HCT116 (cell line): ENCODE results near the gene ZNHIT6. TPM values are rescaled to one million over a fixed set of nuclear protein-coding genes. Genes with fewer than 3 reads are reported as not detected.

Source experiments
- ATAC-seq: fragments of 200-7000 bp; cut with Tn5 transposase; 2 replicates; pipeline ENCODE4 v1.9.1; 2020; ENCODE audit warnings: mild to moderate bottlenecking, moderate library complexity
- BruUV-seq: library from RNA; stranded (reverse); fragments of 400-500 nt; replicated peaks from 2 replicates; lab custom pipeline; 2021; lab: Mats Ljungman, UMichigan
- CTCF ChIA-PET: fragments of 300-600 bp; sonication (Branson Sonifier 250); formaldehyde crosslinking; loops from one replicate; lab custom pipeline; 2021; ENCODE audit warnings: antibody characterized with exemption; lab: Charles Lee
- POLR2A ChIA-PET: fragments of 300-600, 350-600 bp; sonication (Branson Sonifier 250); formaldehyde crosslinking; loops from one replicate; lab custom pipeline; 2021; ENCODE audit warnings: antibody characterized with exemption; lab: Charles Lee
- RAD21 ChIA-PET, 2 experiments: fragments of 300-600 bp; sonication (Branson Sonifier 250); formaldehyde crosslinking; loops; one replicate each; lab custom pipeline; 2023; ENCODE audit warnings: low total read pairs in 2 of 2; ENCODE audit not compliant: uncharacterized antibody in 2 of 2, unreplicated experiment in 2 of 2, low non-redundant PET in 1 of 2; lab: Charles Lee
- DNase-seq: peaks from one replicate; pipeline ENCODE4 v3.0.0-alpha.2; 2010; ENCODE audit warnings: low read depth, low spot score
- H2AFZ ChIP-seq: fragments of 200-600 bp; shearing (Covaris generic), sonication (generic); 2 replicates; pipeline ENCODE4 v1.6.1; 2017; ENCODE audit warnings: low read depth, mixed run types, mixed read lengths, antibody characterized with exemption, low read length; ENCODE audit not compliant: poor library complexity, severe bottlenecking
- H3K27ac ChIP-seq: 2 replicates; pipeline ENCODE4 v1.5.1; 2012; ENCODE audit warnings: low read depth, low read length
- H3K27me3 ChIP-seq: fragments of 200-600 bp; sonication (generic); 2 replicates; pipeline ENCODE4 v1.6.1; 2016; ENCODE audit warnings: mixed run types, low read length, mixed read lengths; ENCODE audit not compliant: insufficient read depth
- H3K36me3 ChIP-seq, 2 experiments: fragments of 200-500 bp in 1 of 2; fragments of 200-600 bp in 1 of 2; sonication (Bioruptor generic) in 1 of 2; sonication (generic) in 1 of 2; 2 replicates each; pipeline versions ENCODE4 v1.5.1 to v1.6.1; 2014 to 2016; ENCODE audit warnings: low read length in 2 of 2, inconsistent platforms in 1 of 2, mixed read lengths in 1 of 2, mixed run types in 1 of 2; ENCODE audit not compliant: insufficient read depth in 2 of 2, control insufficient read depth in 1 of 2
- H3K4me1 ChIP-seq, 2 experiments: fragments of 200-600 bp in 1 of 2; sonication (generic) in 1 of 2; 2 replicates each; pipeline versions ENCODE4 v1.5.1 to v1.6.1; 2012 to 2017; ENCODE audit warnings: low read length in 2 of 2, inconsistent platforms in 1 of 2, mild to moderate bottlenecking in 1 of 2, mixed read lengths in 1 of 2, mixed run types in 1 of 2, moderate library complexity in 1 of 2; ENCODE audit not compliant: insufficient read depth in 2 of 2, control insufficient read depth in 1 of 2
- H3K4me2 ChIP-seq: fragments of 200-600 bp; sonication (generic); 2 replicates; pipeline ENCODE4 v1.6.1; 2017; ENCODE audit warnings: mixed run types, low read length, mixed read lengths
- H3K4me3 ChIP-seq, 2 experiments: fragments of 200-600 bp in 1 of 2; sonication (generic) in 1 of 2; replicated peaks in 1 of 2; 2 replicates each; pipeline ENCODE4 v1.5.1; 2011 to 2016; ENCODE audit warnings: low read length in 2 of 2, control low read depth in 1 of 2, low read depth in 1 of 2, mild to moderate bottlenecking in 1 of 2, mixed read lengths in 1 of 2, mixed run types in 1 of 2
- H3K79me2 ChIP-seq: fragments of 200-600 bp; sonication (generic); 2 replicates; pipeline ENCODE4 v1.6.1; 2017; ENCODE audit warnings: mild to moderate bottlenecking, mixed run types, low read length, moderate library complexity, mixed read lengths; ENCODE audit not compliant: insufficient read depth
- H3K9ac ChIP-seq: fragments of 200-600 bp; sonication (generic); 2 replicates; pipeline ENCODE4 v1.6.1; 2016; ENCODE audit warnings: low read length, mixed read lengths
- H3K9me2 ChIP-seq: fragments of 200-600 bp; sonication (generic), shearing (Covaris generic); 2 replicates; pipeline ENCODE4 v1.6.1; 2017; ENCODE audit warnings: mixed run types, mild to moderate bottlenecking, moderate library complexity; ENCODE audit not compliant: insufficient read depth
- H3K9me3 ChIP-seq, 2 experiments: fragments of 200-500 bp in 1 of 2; fragments of 200-600 bp in 1 of 2; sonication (Bioruptor generic) in 1 of 2; sonication (generic) in 1 of 2; 2 replicates each; pipeline ENCODE4 v1.6.1; 2014 to 2017; ENCODE audit warnings: low read length in 2 of 2, mixed read lengths in 2 of 2, inconsistent platforms in 1 of 2, low read depth in 1 of 2, mild to moderate bottlenecking in 1 of 2, mixed run types in 1 of 2, moderate library complexity in 1 of 2; ENCODE audit not compliant: control insufficient read depth in 1 of 2, insufficient read depth in 1 of 2
- H4K20me1 ChIP-seq: fragments of 200-600 bp; sonication (generic), shearing (Covaris generic); 2 replicates; pipeline ENCODE4 v1.6.1; 2017; ENCODE audit warnings: mixed run types, mild to moderate bottlenecking, moderate library complexity; ENCODE audit not compliant: insufficient read depth
- ATF3 ChIP-seq: IDR thresholded peaks from 2 replicates; pipeline ENCODE4 v1.6.1; 2012
- EZH2 ChIP-seq: fragments of 200-600 bp; sonication (generic); IDR thresholded peaks from 2 replicates; pipeline ENCODE4 v1.6.1; 2017; ENCODE audit warnings: antibody characterized with exemption, mixed run types
- EZH2phosphoT487 ChIP-seq: fragments of 200-600 bp; IDR thresholded peaks from 2 replicates; pipeline ENCODE4 v1.6.1; 2018; ENCODE audit warnings: antibody characterized with exemption, borderline replicate concordance
- POLR2A ChIP-seq: IDR thresholded peaks from 2 replicates; pipeline ENCODE4 v1.7.0; 2011; ENCODE audit warnings: borderline replicate concordance; ENCODE audit not compliant: insufficient read depth, insufficient read length; ENCODE audit errors: extremely low read depth
- RAD21 ChIP-seq: IDR thresholded peaks from 2 replicates; pipeline ENCODE4 v1.6.1; 2012; ENCODE audit warnings: low read depth, mild to moderate bottlenecking
- SIN3A ChIP-seq: IDR thresholded peaks from 2 replicates; pipeline ENCODE4 v1.6.1; 2012; ENCODE audit warnings: low read depth
- SP1 ChIP-seq: IDR thresholded peaks from 2 replicates; pipeline ENCODE4 v1.6.1; 2012; ENCODE audit warnings: low read depth
- TCF7L2 ChIP-seq: IDR thresholded peaks from 2 replicates; pipeline ENCODE4 v1.7.0; 2011; ENCODE audit warnings: borderline replicate concordance, inconsistent platforms; ENCODE audit not compliant: insufficient read depth, insufficient read length; ENCODE audit errors: extremely low read depth
- YY1 ChIP-seq: IDR thresholded peaks from 2 replicates; pipeline ENCODE4 v1.6.1; 2011; ENCODE audit warnings: low read length, low read depth, moderate library complexity, mild to moderate bottlenecking; ENCODE audit not compliant: insufficient replicate concordance; ENCODE audit errors: extremely low read depth
- ZBTB33 ChIP-seq: IDR thresholded peaks from 2 replicates; pipeline ENCODE4 v1.6.1; 2011; ENCODE audit warnings: mild to moderate bottlenecking, low read length, moderate library complexity; ENCODE audit not compliant: insufficient replicate concordance; ENCODE audit errors: extremely low read depth
- ZFX ChIP-seq: fragments of 450-650 bp; IDR thresholded peaks from 2 replicates; pipeline ENCODE4 v1.6.1; 2017
- intact Hi-C: fragments of 100-400 bp; cut with micrococcal nuclease; formaldehyde crosslinking; loops from 2 replicates; pipeline ENCODE4 v1.10.0; 2022
- total RNA-seq: library from RNA; stranded (reverse); gene quantifications from one replicate; pipeline ENCODE4 v1.2.1, GENCODE V29; 2021; ENCODE audit not compliant: unreplicated experiment
- TF ChIP-seq, protein P1 (sequence below): IDR thresholded peaks from 2 replicates; pipeline ENCODE4 v1.6.1; 2012; ENCODE audit warnings: low read depth
- TF ChIP-seq, protein P2 (sequence below): IDR thresholded peaks from 2 replicates; pipeline ENCODE4 v1.6.1; 2012

The ZNHIT6 gene
- total RNA-seq, 1 experiment from 2014 or later = 18.4 TPM

- no peak for DNase-seq
- Histone ChIP-seq H3K27me3 (no peaks in the 10 kb centered on the region), H3K4me2 (no peak overlapping the region), H4K20me1 (no peaks in the 10 kb centered on the region), H2AFZ (no peak overlapping the region), H3K79me2 (no peaks in the 10 kb centered on the region), H3K4me3 (no peak overlapping the region), H3K27ac (no peak overlapping the region), H3K4me1 (peaks cover 17 to 19% of the 10 kb centered on the region in 2 experiments), H3K9ac (no peak overlapping the region), H3K36me3 (no peaks in the 10 kb centered on the region), H3K9me3 (no peaks in the 10 kb centered on the region; a peak in 2 of 4 replicates), H3K9me2 (no peaks in the 10 kb centered on the region)
- ATAC-seq = no peak
- ChIA-PET RAD21 (no interaction called here), CTCF (interaction anchor here (0.6 kb wide), 1 partner anchor 403 kb away, joined by 5 read pairs; no protein-coding TSS in a partner anchor), POLR2A (no interaction called here)
- no peak for TF ChIP-seq YY1
- no peak for TF ChIP-seq RAD21
- no peak for TF ChIP-seq SIN3A
- TF ChIP-seq ZBTB33 = no peak
- TF ChIP-seq TCF7L2 = no peak
- TF ChIP-seq ZFX = no peak
- TF ChIP-seq ATF3 = no peak
- TF ChIP-seq EZH2phosphoT487 = no peak
- no TSS peak for BruUV-seq
- intact Hi-C loops = no loop called here
Measured at GRCh38 chr1:85616736-85617135, 91.5 kb downstream of the ZNHIT6 start.

DNA sequence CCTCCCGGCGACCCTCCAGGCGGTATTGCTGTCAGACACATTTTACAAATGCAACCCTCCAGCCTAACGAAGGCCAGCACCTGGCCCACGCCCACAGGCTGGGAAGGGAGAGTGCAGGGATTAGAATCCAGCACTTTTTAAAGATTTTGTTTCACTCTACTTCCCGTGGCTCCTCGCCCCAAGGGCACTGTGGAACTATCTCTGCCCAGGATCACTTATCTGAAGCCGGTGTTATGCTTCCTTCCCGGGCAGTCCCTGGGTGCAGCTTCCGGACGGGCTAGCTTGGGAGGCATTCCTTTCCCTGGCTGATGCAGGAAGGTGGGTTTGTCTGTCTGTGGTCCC lies 91.9 kb downstream of the ZNHIT6 start:
- H3K27ac ChIP-seq = no peak overlapping the region
- intact Hi-C loops = no loop called here
- no peak overlapping the region for H3K9ac ChIP-seq

More for the DNA sequence above, 91.9 kb downstream of the ZNHIT6 start:
- Histone ChIP-seq H2AFZ (no peak overlapping the region), H4K20me1 (no peaks in the 10 kb centered on the region), H3K4me3 (no peak overlapping the region), H3K4me2 (no peak overlapping the region), H3K36me3 (no peaks in the 10 kb centered on the region), H3K4me1 (peaks cover 20 to 23% of the 10 kb centered on the region in 2 experiments), H3K27me3 (no peaks in the 10 kb centered on the region), H3K9me3 (no peaks in the 10 kb centered on the region; a peak in 1 of 4 replicates), H3K79me2 (no peaks in the 10 kb centered on the region), H3K9me2 (no peaks in the 10 kb centered on the region)
- ATAC-seq (no peak), DNase-seq (no peak)
- TF ChIP-seq TCF7L2 (no peak), EZH2 (no peak), POLR2A (no peak), RAD21 (no peak), SP1 (no peak)
- TF ChIP-seq, protein P1, sequence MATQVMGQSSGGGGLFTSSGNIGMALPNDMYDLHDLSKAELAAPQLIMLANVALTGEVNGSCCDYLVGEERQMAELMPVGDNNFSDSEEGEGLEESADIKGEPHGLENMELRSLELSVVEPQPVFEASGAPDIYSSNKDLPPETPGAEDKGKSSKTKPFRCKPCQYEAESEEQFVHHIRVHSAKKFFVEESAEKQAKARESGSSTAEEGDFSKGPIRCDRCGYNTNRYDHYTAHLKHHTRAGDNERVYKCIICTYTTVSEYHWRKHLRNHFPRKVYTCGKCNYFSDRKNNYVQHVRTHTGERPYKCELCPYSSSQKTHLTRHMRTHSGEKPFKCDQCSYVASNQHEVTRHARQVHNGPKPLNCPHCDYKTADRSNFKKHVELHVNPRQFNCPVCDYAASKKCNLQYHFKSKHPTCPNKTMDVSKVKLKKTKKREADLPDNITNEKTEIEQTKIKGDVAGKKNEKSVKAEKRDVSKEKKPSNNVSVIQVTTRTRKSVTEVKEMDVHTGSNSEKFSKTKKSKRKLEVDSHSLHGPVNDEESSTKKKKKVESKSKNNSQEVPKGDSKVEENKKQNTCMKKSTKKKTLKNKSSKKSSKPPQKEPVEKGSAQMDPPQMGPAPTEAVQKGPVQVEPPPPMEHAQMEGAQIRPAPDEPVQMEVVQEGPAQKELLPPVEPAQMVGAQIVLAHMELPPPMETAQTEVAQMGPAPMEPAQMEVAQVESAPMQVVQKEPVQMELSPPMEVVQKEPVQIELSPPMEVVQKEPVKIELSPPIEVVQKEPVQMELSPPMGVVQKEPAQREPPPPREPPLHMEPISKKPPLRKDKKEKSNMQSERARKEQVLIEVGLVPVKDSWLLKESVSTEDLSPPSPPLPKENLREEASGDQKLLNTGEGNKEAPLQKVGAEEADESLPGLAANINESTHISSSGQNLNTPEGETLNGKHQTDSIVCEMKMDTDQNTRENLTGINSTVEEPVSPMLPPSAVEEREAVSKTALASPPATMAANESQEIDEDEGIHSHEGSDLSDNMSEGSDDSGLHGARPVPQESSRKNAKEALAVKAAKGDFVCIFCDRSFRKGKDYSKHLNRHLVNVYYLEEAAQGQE = no peak
- TF ChIP-seq, protein P2, sequence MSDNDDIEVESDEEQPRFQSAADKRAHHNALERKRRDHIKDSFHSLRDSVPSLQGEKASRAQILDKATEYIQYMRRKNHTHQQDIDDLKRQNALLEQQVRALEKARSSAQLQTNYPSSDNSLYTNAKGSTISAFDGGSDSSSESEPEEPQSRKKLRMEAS = no peak
- ChIA-PET POLR2A (no interaction called here), RAD21 (no interaction called here), CTCF (no interaction called here)
- BruUV-seq = no TSS peak
